GM12873 (cell line): ENCODE results near the gene IQGAP2.

ENCODE experiments used
- TF ChIP-seq, protein P1 (sequence below): IDR thresholded peaks from 2 replicates; pipeline ENCODE4 v1.5.1; 2012; ENCODE audit warnings: low read depth, mild to moderate bottlenecking, moderate library complexity, low read length, control low read depth; ENCODE audit not compliant: insufficient read depth; ENCODE audit errors: missing control alignments

IQGAP2 gene

DNA sequence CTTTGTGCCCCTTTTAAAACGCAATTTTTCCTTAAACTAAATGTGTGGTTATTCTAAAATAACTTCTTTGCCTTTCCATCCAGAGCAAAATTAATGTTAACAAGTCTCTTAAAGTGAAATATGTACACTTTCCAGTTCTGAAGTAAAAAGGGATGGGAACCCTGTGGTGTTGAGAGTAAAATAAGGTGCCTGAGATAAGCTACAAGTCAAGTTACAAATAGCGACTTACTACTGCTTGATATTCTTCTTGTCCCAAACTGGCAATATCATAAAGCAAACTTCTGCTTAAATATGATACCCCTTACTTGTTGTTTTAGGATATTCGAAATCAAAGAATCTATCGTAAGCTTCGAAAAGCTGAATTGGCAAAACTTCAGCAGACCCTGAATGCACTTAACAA lies 294.6 kb downstream of the IQGAP2 start:
- TF ChIP-seq, protein P1, sequence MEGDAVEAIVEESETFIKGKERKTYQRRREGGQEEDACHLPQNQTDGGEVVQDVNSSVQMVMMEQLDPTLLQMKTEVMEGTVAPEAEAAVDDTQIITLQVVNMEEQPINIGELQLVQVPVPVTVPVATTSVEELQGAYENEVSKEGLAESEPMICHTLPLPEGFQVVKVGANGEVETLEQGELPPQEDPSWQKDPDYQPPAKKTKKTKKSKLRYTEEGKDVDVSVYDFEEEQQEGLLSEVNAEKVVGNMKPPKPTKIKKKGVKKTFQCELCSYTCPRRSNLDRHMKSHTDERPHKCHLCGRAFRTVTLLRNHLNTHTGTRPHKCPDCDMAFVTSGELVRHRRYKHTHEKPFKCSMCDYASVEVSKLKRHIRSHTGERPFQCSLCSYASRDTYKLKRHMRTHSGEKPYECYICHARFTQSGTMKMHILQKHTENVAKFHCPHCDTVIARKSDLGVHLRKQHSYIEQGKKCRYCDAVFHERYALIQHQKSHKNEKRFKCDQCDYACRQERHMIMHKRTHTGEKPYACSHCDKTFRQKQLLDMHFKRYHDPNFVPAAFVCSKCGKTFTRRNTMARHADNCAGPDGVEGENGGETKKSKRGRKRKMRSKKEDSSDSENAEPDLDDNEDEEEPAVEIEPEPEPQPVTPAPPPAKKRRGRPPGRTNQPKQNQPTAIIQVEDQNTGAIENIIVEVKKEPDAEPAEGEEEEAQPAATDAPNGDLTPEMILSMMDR = no peak

DNA sequence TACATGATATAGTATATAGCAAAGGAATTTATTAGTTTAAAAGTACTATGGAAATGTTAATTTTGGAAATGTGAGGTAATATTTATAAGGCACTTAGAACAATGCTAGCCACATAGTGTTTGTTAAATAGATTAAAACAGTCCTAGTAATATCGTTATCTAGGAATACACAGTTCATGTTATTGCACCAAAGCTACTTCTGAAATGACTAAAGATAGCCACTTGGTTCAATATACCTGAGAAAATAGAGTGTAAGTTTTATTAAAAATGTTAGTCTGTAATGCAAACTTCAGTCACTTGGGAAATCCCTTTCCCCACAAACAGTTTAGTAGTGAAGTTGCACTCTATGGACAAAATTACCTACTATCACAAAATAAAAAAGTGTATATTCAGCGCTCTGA lies 297.5 kb downstream of the IQGAP2 start:
- TF ChIP-seq, protein P1 = no peak

DNA sequence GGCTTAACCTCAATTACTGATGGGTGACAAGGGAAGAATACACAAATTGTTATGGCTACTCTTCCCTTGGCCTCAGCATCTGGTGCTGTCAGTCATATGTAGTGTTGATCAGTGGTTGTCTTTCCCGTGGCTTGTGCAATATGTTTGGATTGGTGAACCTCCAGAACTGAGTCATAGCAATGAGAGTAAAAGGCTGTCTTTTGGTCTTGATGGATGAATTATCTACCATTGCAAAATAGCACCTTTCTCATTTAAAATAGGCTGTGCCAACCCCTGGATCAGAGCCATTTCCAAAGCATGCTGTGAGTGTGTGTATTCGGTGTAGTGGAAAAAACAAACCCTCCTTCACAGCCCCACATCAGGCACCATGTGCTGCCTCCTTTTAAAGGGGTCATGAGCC lies 298.2 kb downstream of the IQGAP2 start:
- TF ChIP-seq, protein P1 = no peak

DNA sequence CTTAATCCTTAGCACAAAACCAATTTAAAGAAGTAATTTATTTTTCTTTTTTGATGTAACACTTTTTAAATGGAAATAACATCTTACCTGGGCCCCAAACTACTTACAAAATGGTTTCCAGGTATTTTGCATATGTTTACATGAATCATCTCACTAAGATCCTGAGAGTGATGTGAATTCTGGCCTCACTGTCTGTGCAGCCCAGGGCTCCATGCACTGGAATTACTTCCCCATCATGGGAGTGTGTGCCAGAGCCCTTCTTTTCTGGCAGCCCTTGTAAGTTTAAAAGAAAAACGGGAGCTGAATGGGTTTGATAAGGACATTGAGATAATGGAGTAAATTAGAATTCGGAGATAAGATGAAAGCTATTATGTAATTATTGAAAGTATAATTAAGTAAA lies 300.6 kb downstream of the IQGAP2 start:
- TF ChIP-seq, protein P1 = no peak

DNA sequence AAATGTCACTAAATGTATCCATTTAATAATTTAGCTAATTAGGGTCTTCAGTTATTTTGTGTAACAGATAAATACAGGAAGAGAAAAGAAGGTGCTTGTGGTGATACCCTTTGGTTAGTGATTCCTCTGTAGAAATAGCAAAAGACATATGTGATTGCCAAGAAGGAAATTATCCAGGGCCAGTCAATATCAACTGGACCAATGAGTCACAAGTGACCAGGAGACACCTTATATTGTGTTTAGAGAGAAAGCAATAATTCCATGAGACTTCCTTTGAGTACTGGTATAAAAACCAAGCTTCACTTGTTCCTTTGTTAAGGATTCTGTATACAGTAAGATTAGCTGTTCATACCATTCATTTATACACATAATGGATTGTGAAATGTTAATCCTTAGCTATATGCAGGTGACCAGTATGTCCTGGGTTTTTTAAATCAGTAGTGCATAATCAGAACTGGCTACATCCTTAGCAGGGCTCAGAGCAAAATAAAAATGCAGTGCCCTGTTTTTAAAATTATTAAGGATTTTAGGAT lies 301.1 kb downstream of the IQGAP2 start:
- TF ChIP-seq, protein P1 = no peak

DNA sequence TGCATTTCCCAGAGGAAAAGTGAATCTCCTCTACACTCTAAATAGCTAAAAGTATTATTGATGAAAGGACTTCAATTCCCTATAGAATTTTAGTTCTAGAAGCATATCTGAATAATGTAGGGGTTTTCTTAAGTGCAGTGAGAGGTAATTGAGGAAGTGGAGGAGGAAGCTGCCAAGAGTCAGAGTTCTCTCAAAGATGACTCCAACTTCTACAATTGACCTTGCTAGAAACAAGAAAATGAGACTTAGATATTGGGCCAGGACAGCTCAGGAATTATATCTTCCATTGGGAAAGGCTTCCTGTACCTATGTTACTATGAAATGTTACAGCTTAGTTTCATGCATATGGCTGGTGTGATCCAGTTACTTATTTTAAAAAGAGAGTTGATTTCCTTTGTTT lies 302.5 kb downstream of the IQGAP2 start:
- TF ChIP-seq, protein P1 = no peak

DNA sequence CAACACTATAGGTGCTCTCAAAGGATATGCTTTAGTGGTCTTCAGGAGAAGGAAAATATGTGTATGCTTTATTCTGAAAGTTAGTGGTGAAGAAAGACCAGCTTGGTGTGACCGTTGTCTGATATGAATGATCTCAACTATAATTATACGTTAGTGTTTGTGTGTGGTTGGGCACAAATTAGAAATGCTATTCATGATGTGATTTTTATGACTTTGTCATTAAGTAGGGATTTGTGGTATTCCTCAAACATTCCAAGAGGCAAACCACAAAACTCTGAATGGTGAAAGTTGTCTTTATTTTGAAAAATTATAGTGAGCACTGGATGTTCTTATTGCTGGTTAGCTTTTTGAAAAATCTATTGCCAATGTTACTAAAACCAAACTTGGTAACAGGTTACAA lies 306.7 kb downstream of the IQGAP2 start:
- TF ChIP-seq, protein P1 = no peak

DNA sequence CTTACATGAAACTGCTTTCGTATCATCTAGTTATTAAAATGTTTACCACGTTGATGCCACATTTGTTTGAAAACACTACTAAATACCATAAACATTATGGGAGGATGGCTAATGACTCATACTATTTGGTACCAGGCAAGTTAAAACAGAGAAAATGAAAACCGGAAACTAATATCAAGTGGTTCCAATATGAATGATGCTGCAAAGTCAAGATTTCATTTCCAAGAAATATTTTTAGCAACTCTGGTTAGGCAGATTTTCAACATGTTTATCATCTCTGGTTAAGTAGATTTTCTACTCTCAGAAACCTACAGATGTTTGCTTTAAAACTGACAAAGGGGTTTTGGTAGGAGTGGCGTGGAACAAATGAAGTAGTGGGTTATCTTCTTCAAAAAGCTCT lies 307.9 kb downstream of the IQGAP2 start:
- TF ChIP-seq, protein P1 = no peak
